Measurements from ENCODE around the gene NRROS.

DNA sequence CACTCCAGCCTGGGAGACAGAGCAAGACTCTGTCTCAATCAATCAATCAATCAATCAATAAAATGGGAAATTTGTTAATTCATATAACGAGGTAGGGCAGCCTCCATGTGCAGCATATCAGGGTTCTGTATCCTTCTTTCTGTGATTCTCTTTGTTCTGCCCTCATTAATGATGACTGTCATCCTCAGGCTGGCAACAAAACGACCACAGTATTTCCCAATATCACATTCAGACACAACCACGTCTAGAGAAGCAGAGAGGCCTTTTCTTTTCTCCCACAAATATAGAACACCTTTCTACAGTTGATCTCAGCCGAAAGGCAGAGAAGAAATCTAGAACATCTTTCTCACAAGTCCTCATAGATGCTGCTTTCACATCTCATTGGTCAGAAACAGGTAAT lies 61.3 kb downstream of the NRROS start:
- TF ChIP-seq, protein P1, sequence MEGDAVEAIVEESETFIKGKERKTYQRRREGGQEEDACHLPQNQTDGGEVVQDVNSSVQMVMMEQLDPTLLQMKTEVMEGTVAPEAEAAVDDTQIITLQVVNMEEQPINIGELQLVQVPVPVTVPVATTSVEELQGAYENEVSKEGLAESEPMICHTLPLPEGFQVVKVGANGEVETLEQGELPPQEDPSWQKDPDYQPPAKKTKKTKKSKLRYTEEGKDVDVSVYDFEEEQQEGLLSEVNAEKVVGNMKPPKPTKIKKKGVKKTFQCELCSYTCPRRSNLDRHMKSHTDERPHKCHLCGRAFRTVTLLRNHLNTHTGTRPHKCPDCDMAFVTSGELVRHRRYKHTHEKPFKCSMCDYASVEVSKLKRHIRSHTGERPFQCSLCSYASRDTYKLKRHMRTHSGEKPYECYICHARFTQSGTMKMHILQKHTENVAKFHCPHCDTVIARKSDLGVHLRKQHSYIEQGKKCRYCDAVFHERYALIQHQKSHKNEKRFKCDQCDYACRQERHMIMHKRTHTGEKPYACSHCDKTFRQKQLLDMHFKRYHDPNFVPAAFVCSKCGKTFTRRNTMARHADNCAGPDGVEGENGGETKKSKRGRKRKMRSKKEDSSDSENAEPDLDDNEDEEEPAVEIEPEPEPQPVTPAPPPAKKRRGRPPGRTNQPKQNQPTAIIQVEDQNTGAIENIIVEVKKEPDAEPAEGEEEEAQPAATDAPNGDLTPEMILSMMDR (IDR thresholded peaks at IDR 0.05) = no peak
- TF ChIP-seq EP300 (IDR thresholded peaks at IDR 0.05) = no peak

All from tibial nerve (tissue), 4 donors.